ENCODE data around the gene HELZ.

DNA sequence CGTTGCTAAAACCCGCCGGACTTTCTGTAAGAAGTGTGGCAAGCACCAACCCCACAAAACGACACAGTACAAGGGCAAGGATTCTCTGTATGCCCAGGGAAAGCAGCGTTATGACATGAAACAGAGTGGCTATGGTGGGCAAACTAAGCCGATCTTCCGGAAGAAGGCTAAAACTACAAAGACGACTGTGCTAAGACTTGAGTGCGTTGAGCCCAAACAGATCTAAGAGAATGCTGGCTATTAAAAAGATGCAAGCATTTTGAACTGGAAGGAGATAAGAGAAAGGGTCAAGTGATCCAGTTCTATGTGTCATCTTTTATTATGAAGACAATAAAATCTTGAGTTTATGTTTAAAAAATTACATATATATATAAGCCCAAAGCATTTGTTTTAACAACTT, 20.3 kb downstream of the HELZ start:
- no peak for TF ChIP-seq POLR2A (IDR thresholded peaks at IDR 0.05)
- TF ChIP-seq, protein P1, sequence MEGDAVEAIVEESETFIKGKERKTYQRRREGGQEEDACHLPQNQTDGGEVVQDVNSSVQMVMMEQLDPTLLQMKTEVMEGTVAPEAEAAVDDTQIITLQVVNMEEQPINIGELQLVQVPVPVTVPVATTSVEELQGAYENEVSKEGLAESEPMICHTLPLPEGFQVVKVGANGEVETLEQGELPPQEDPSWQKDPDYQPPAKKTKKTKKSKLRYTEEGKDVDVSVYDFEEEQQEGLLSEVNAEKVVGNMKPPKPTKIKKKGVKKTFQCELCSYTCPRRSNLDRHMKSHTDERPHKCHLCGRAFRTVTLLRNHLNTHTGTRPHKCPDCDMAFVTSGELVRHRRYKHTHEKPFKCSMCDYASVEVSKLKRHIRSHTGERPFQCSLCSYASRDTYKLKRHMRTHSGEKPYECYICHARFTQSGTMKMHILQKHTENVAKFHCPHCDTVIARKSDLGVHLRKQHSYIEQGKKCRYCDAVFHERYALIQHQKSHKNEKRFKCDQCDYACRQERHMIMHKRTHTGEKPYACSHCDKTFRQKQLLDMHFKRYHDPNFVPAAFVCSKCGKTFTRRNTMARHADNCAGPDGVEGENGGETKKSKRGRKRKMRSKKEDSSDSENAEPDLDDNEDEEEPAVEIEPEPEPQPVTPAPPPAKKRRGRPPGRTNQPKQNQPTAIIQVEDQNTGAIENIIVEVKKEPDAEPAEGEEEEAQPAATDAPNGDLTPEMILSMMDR (IDR thresholded peaks at IDR 0.05 in 8 of 11, conservative IDR thresholded peaks at IDR 0.05 in 3 of 11): no peak
